Measurements from ENCODE around the gene DOCK2.

Gene DOCK2

DNA sequence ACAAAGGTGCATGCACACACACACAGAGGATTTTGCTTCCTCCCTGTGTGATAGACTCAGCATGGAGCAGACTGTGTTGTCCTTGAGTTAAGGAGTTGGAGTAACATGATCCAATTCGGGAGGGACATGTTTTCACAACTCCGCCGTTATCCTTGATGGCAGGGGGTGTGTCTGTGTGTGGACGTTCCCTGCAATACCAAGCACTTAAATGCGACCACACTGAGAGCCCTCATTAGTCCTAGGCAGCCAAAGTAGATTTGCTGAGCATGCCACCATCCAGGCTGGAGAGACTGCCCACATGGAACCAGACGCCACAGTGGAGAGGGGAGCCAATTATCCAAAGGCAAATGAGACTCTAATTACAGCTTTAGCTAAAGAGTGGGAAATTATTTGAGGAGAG is 140.1 kb downstream of the DOCK2 start:
- no peak overlapping the region for H3K9ac ChIP-seq (ENCODE audit: low read depth, low read length)
- H3K9me3 ChIP-seq (ENCODE audit: control insufficient read depth, insufficient read depth, low read length) = no peaks in the 10 kb centered on the region
- H3K4me1 ChIP-seq (ENCODE audit: insufficient read depth, low read length) = no peaks in the 10 kb centered on the region; the same call in 1 of the 2 replicates
- no peaks in the 10 kb centered on the region for H3K36me3 ChIP-seq (ENCODE audit: insufficient read depth, low read length)

DNA sequence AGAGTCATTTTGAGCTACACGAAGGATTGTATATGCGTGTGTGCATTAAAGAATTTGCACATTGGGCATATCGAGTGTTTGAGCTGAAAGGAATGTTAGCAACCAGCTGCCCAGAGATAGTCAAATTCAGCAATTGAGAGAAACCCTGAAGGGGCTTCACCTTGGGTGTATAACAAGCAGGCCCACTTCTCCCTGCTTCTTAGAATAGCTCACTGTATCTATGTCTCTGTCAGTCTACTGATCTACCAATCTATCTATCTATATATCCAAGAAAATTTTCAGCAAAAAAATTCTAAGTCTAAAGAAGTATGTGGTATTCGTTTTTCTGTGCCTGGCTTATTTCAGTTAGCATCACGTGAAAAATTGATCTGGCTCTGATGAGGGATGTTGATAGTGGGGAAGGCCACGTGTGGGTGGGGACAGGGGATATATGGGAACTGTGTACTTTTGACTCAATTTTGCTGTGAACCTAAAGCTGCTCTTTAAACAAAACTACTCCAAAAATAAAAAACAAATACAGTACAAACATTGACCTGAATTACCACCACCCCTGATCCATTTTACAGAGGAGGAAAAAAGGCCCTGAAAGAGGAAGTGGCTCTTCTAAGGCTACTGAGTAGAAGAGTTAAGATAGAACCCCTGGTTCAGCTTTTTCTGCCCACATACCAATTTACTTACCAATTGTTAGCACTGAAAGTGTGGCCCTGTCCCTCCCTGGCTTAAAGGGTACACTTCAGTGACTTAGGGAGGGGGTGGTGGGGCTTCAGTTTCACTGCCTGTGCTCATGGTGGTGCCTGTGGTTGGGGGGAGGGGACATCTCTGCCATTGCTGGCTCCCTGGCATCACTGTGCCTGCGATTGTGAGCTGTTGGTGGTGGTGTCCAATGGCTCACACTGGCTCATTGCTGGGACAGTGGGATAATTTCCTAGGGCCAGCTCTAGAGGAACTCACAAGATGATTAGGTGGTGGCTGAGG is 141.8 kb downstream of the DOCK2 start:
- Histone ChIP-seq H3K36me3 (ENCODE audit: insufficient read depth, low read length) (no peaks in the 10 kb centered on the region), H3K9me3 (ENCODE audit: control insufficient read depth, insufficient read depth, low read length) (no peaks in the 10 kb centered on the region), H3K4me1 (ENCODE audit: insufficient read depth, low read length) (no peaks in the 10 kb centered on the region; the same call in 1 of the 2 replicates), H3K9ac (ENCODE audit: low read depth, low read length) (no peak overlapping the region)

- Histone ChIP-seq H3K9me3 (ENCODE audit: control insufficient read depth, insufficient read depth, low read length) (no peaks in the 10 kb centered on the region), H3K36me3 (ENCODE audit: insufficient read depth, low read length) (no peaks in the 10 kb centered on the region), H3K4me1 (ENCODE audit: insufficient read depth, low read length) (peaks cover 5% of the 10 kb centered on the region), H3K9ac (ENCODE audit: low read depth, low read length) (no peak overlapping the region)
Observed at GRCh38 chr5:169781420-169782345, 144.6 kb downstream of the DOCK2 start.

GRCh38 chr5:169785771-169786618 is 148.9 kb downstream of the DOCK2 start:
- no peaks in the 10 kb centered on the region for H3K36me3 ChIP-seq (ENCODE audit: insufficient read depth, low read length)
- H3K9ac ChIP-seq (ENCODE audit: low read depth, low read length) = no peak overlapping the region
- H3K9me3 ChIP-seq (ENCODE audit: control insufficient read depth, insufficient read depth, low read length) = no peaks in the 10 kb centered on the region
- H3K4me1 ChIP-seq (ENCODE audit: insufficient read depth, low read length) = peaks cover 5% of the 10 kb centered on the region; the same call in 1 of the 2 replicates

- Histone ChIP-seq H3K4me1 (ENCODE audit: insufficient read depth, low read length) (peaks cover 5% of the 10 kb centered on the region; the same call in 1 of the 2 replicates), H3K36me3 (ENCODE audit: insufficient read depth, low read length) (no peaks in the 10 kb centered on the region), H3K9ac (ENCODE audit: low read depth, low read length) (no peak overlapping the region), H3K9me3 (ENCODE audit: control insufficient read depth, insufficient read depth, low read length) (no peaks in the 10 kb centered on the region)
Observed at GRCh38 chr5:169788168-169788567, 151.1 kb downstream of the DOCK2 start.

DNA sequence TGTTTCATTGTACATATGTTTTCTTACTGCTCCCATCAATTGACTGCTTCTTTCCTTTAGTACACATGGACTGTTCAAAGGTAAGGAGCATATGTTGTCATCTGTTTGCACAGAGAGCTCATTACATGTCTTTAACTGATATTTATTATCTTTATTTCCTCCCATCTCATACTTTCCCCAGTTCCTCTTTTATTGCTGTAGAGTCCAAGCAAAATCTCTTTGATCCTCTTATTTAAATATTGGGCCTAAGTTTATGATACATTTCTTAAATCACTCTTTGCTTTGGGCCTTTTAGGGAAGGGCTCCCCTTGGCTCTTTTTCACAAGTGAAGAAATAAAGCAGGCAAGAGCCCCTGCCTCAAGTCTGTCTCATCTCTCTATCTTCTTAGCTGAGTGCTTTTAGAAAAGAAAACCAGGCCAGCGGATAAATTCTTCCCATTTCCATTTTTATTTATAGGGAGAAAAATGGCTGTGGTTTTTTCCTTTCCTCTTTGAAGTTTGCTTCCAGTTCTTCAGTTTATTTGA is 152.4 kb downstream of the DOCK2 start:
- Histone ChIP-seq H3K36me3 (ENCODE audit: insufficient read depth, low read length) (no peaks in the 10 kb centered on the region), H3K9me3 (ENCODE audit: control insufficient read depth, insufficient read depth, low read length) (no peaks in the 10 kb centered on the region), H3K9ac (ENCODE audit: low read depth, low read length) (no peak overlapping the region), H3K4me1 (ENCODE audit: insufficient read depth, low read length) (peaks cover 5% of the 10 kb centered on the region; the same call in 1 of the 2 replicates)

DNA sequence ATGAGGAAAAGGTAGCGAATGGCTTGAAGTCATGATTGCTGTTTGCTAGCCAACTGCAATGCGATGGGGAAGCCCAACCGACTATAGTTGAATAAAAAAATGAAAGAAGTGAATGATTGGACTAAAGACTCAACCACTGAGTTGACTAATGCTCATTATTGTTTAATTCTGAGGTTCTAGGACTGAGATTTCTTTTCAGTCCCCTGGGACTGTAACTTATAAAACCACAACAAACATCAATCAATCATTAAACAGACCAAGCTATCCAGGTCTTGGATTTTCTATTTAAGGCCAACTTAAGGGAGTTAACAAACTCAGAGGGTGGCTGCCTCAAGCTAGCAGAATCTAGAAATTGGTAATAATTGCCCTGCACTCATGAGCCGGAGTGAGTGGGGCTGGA is 154.2 kb downstream of the DOCK2 start:
- Histone ChIP-seq H3K9me3 (ENCODE audit: control insufficient read depth, insufficient read depth, low read length) (no peaks in the 10 kb centered on the region), H3K4me1 (ENCODE audit: insufficient read depth, low read length) (peaks cover 3% of the 10 kb centered on the region), H3K9ac (ENCODE audit: low read depth, low read length) (no peak overlapping the region), H3K36me3 (ENCODE audit: insufficient read depth, low read length) (no peaks in the 10 kb centered on the region)

- Histone ChIP-seq H3K4me1 (ENCODE audit: insufficient read depth, low read length) (peaks cover 10% of the 10 kb centered on the region), H3K9me3 (ENCODE audit: control insufficient read depth, insufficient read depth, low read length) (no peaks in the 10 kb centered on the region), H3K9ac (ENCODE audit: low read depth, low read length) (no peak overlapping the region), H3K36me3 (ENCODE audit: insufficient read depth, low read length) (no peaks in the 10 kb centered on the region)
Observed at GRCh38 chr5:169795338-169795737, 158.3 kb downstream of the DOCK2 start.

DNA sequence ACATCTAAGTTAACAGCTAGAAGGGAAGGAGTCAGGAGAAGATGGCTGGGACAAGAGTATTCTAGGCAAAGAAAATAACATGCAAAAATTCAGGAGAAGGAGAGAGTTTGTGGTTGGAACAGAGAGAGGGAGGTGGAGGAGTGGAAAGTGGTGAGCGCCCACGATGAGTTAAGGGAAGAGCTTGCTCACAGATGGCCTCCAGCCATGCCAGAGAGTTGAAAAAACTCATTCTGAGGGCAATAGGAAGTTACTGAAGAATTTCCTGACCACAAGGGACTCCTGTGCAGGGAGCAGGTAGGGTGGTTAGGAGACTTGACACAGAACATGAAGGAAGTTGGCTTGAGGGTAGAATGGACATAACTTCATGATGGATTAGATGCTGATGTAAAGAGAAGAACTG is 159.7 kb downstream of the DOCK2 start:
- Histone ChIP-seq H3K36me3 (ENCODE audit: insufficient read depth, low read length) (no peaks in the 10 kb centered on the region), H3K4me1 (ENCODE audit: insufficient read depth, low read length) (peaks cover 10% of the 10 kb centered on the region), H3K9me3 (ENCODE audit: control insufficient read depth, insufficient read depth, low read length) (no peaks in the 10 kb centered on the region), H3K9ac (ENCODE audit: low read depth, low read length) (no peak overlapping the region)

- H3K36me3 ChIP-seq (ENCODE audit: insufficient read depth, low read length) = no peaks in the 10 kb centered on the region
Observed at GRCh38 chr5:169797577-169797976, 160.5 kb downstream of the DOCK2 start.

DNA sequence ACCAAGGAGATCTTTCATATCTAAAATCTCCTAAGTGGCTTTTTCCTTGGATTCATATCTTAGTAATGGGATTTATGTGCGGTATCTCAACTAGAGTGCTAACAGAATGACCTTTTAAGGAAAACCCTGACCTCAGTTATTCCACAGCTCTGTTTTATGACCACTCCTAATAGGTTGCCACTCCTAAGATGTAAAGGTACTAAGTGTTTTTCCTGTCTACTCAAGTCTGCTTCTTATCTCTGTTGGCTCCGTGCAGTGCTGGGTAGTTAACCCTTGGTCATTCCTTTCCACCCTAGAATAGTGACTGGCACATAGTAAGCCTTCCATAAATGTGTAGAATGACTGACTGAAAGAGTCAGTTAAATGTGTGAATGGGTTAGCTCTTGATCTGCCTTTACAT is 161.4 kb downstream of the DOCK2 start:
- Histone ChIP-seq H3K4me1 (ENCODE audit: insufficient read depth, low read length) (peaks cover 10% of the 10 kb centered on the region), H3K9ac (ENCODE audit: low read depth, low read length) (no peak overlapping the region), H3K36me3 (ENCODE audit: insufficient read depth, low read length) (no peaks in the 10 kb centered on the region)

More at GRCh38 chr5:169797577-169797976, 160.5 kb downstream of the DOCK2 start:
- Histone ChIP-seq H3K9ac (ENCODE audit: low read depth, low read length) (no peak overlapping the region), H3K9me3 (ENCODE audit: control insufficient read depth, insufficient read depth, low read length) (no peaks in the 10 kb centered on the region), H3K4me1 (ENCODE audit: insufficient read depth, low read length) (peaks cover 10% of the 10 kb centered on the region)

DNA sequence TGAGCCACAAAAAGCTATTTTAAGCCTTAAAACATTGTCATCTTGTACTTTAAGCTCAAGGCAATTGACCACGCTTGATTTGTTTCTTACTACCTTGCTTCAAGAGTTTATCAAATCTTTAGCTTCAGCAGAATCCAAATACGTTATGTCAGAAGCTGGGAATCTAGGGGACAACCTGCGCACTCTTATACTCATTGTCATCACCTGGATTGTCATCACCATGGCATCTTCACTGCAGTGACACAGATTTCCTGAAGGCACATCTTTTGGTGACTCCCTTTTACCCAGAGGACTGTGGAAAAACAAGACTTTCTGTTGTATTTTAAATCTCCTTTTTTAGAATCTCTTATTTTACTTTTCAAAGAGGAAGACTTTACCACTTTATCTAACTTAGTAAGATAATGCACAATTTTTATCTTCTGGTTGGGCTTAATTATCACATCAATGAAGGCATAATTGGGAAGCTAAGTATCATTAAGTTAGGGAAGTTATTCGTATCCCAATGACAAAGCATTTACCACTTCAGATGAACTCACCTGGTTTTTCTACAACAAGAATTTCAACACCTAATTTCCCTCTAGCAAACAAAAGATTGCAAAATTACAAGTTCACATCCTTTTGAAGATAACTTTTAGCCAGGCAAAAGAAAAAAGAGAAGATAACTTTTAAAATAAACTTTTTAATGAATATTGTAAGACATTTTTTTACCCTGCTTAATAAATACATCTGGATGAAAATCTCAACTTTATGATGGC is 162.0 kb downstream of the DOCK2 start:
- Histone ChIP-seq H3K36me3 (ENCODE audit: insufficient read depth, low read length) (no peaks in the 10 kb centered on the region), H3K4me1 (ENCODE audit: insufficient read depth, low read length) (peaks cover 10% of the 10 kb centered on the region), H3K9me3 (ENCODE audit: control insufficient read depth, insufficient read depth, low read length) (no peaks in the 10 kb centered on the region), H3K9ac (ENCODE audit: low read depth, low read length) (no peak overlapping the region)

More for the DNA sequence above, 161.4 kb downstream of the DOCK2 start:
- H3K9me3 ChIP-seq (ENCODE audit: control insufficient read depth, insufficient read depth, low read length) = no peaks in the 10 kb centered on the region

DNA sequence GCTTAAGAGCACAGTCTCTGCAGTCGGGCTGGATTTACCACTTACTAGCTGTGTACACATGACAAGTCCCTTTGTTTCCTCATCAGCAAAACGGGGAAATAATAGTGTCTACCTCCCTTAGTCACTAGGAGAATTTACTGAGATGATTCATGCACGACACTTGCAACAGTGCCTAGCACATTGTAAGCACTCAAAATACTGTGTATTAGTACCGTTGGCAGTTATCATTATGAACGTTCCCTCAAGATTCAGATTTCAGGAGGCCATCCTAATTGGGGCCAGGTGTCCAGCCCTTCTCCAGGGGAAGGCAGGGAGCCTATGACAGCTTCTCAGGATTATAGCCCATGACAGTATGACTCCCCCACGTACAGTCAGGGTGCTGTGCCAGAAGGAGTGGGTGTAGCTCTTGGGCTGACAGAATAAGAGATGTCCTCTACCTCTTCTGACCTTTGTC is 164.3 kb downstream of the DOCK2 start:
- Histone ChIP-seq H3K9ac (ENCODE audit: low read depth, low read length) (no peak overlapping the region), H3K36me3 (ENCODE audit: insufficient read depth, low read length) (no peaks in the 10 kb centered on the region), H3K4me1 (ENCODE audit: insufficient read depth, low read length) (peaks cover 10% of the 10 kb centered on the region; the same call in 1 of the 2 replicates), H3K9me3 (ENCODE audit: control insufficient read depth, insufficient read depth, low read length) (no peaks in the 10 kb centered on the region)
